Testis (tissue), 3 donors: ENCODE measurements around the gene HK1. TPM values are rescaled to one million over a fixed set of nuclear protein-coding genes. Genes with fewer than 3 reads are reported as not detected.
"Not testable (repeated sequence)": the region's sequence is repeated elsewhere in the genome, so short reads cannot be mapped to it uniquely, and the experiment has no call there.

Experiments
- DNase-seq: peaks from one replicate; pipeline ENCODE4 v3.0.0-alpha.2; 2019
- H3K27ac ChIP-seq, 2 donors: fragments of 200-600 bp; sonication (generic); one replicate each; pipeline ENCODE4 v1.5.1; 2019
- H3K27me3 ChIP-seq: fragments of 200-600 bp; sonication (generic); one replicate; pipeline ENCODE4 v1.5.1; 2019
- H3K36me3 ChIP-seq: fragments of 200-600 bp; sonication (generic); one replicate; pipeline ENCODE4 v1.5.1; 2017; ENCODE audit warnings: low read depth; ENCODE audit errors: missing control alignments
- H3K4me1 ChIP-seq: fragments of 200-600 bp; sonication (generic); one replicate; pipeline ENCODE4 v1.5.1; 2019
- H3K4me3 ChIP-seq, 2 donors: fragments of 200-600 bp; sonication (generic); one replicate each; pipeline ENCODE4 v1.5.1; 2017 to 2019
- H3K9me3 ChIP-seq: fragments of 200-600 bp; sonication (generic); one replicate; pipeline ENCODE4 v1.5.1; 2017
- CTCF ChIP-seq, 3 experiments: fragments of 450-650 bp in 2 of 3; fragments of 200-600 bp in 1 of 3; sonication (generic) in 1 of 3; IDR thresholded peaks; one replicate each; pipeline ENCODE4 v1.5.1; 2016 to 2019; ENCODE audit warnings: antibody characterized with exemption in 3 of 3, mild to moderate bottlenecking in 2 of 3, moderate library complexity in 1 of 3
- POLR2A ChIP-seq: fragments of 450-650 bp; IDR thresholded peaks from one replicate; pipeline ENCODE4 v1.6.1; 2017; ENCODE audit warnings: antibody characterized with exemption, mild to moderate bottlenecking, moderate library complexity
- WGBS, 2 donors: methylation state at CpG; one replicate each; pipeline ENCODE4 v1.1.5; 2018; 5-methylcytosine and 5-hydroxymethylcytosine counted together
- intact Hi-C: fragments of 100-400 bp; cut with DNase I; formaldehyde crosslinking; loops from one replicate; pipeline ENCODE4 v1.15.1; 2023; ENCODE audit warnings: low total_unique reads
- polyA plus RNA-seq: library from polyadenylated mRNA; stranded (reverse); fragments of 350-450 nt; fragmentation: Illumina TruSeq; extraction: RNeasy Lipid Tissue Mini Kit (QIAGEN cat#74804); gene quantifications from one replicate; pipeline ENCODE4 v1.2.3, GENCODE V29; 2014; ENCODE audit warnings: low read depth, low replicate concordance; ENCODE audit not compliant: insufficient read depth
- total RNA-seq, 2 donors: library from RNA; depleted of rRNA; stranded (reverse); fragments of >200 nt; gene quantifications; one replicate each; pipeline ENCODE4 v1.2.3, GENCODE V29; 2016

HK1 gene
- total and polyA plus RNA-seq, 3 donors from 2014 or later = 62.3 to 179 (median 143) TPM

GRCh38 chr10:69329721-69330178, 51.5 kb downstream of the HK1 start:
- Histone ChIP-seq H3K27ac (no peak overlapping the region), H3K27me3 (no peaks in the 10 kb centered on the region), H3K4me1 (peaks cover 5% of the 10 kb centered on the region), H3K9me3 (no peaks in the 10 kb centered on the region), H3K4me3 (no peak overlapping the region), H3K36me3 (no peaks in the 10 kb centered on the region)
- no peak for TF ChIP-seq CTCF (IDR thresholded peaks at IDR 0.05)
- TF ChIP-seq POLR2A = no peak
- no peak for DNase-seq
- intact Hi-C loops = no loop called here
- 83 to 84% methylated on average over 3 of the region's 3 CpGs for WGBS, 2 donors

- DNase-seq = no peak
- no peaks in the 10 kb centered on the region for H3K9me3 ChIP-seq
- intact Hi-C loops = no loop called here
- H3K27ac ChIP-seq = no peak overlapping the region
- no peak overlapping the region for H3K4me3 ChIP-seq
- H3K27me3 ChIP-seq = no peaks in the 10 kb centered on the region
- no peaks in the 10 kb centered on the region for H3K36me3 ChIP-seq
- peaks cover 11% of the 10 kb centered on the region for H3K4me1 ChIP-seq
- WGBS, 2 donors = 93 to 94% methylated on average over 7 of the region's 7 CpGs
- no peak for TF ChIP-seq POLR2A
- TF ChIP-seq CTCF (IDR thresholded peaks at IDR 0.05) = no peak
Measured at GRCh38 chr10:69331161-69331560, 52.9 kb downstream of the HK1 start.

GRCh38 chr10:69332278-69333010, 54.1 kb downstream of the HK1 start:
- peaks cover 11% of the 10 kb centered on the region for H3K4me1 ChIP-seq
- WGBS, 2 donors = 93 to 94% methylated on average over 9 of the region's 9 CpGs
- no peak overlapping the region for H3K27ac ChIP-seq
- no peak overlapping the region for H3K4me3 ChIP-seq
- H3K9me3 ChIP-seq = no peaks in the 10 kb centered on the region
- no peak for DNase-seq
- intact Hi-C loops = no loop called here
- no peaks in the 10 kb centered on the region for H3K27me3 ChIP-seq
- no peaks in the 10 kb centered on the region for H3K36me3 ChIP-seq
- no peak for TF ChIP-seq POLR2A
- no peak for TF ChIP-seq CTCF (IDR thresholded peaks at IDR 0.05)

GRCh38 chr10:69333205-69333604, 54.9 kb downstream of the HK1 start:
- Histone ChIP-seq H3K27ac (no peak overlapping the region), H3K4me1 (peaks cover 17% of the 10 kb centered on the region), H3K9me3 (no peaks in the 10 kb centered on the region), H3K36me3 (no peaks in the 10 kb centered on the region), H3K4me3 (no peak overlapping the region), H3K27me3 (no peaks in the 10 kb centered on the region)
- intact Hi-C loops = no loop called here
- DNase-seq = no peak
- WGBS, 2 donors = 58 to 67% methylated on average over 2 to 3 of the region's 3 CpGs
- TF ChIP-seq POLR2A (no peak), CTCF (IDR thresholded peaks at IDR 0.05) (no peak)

GRCh38 chr10:69333865-69334301, 55.6 kb downstream of the HK1 start:
- intact Hi-C loops, DNase-seq, H3K27me3 ChIP-seq, H3K9me3 ChIP-seq, H3K36me3 ChIP-seq, H3K4me3 ChIP-seq, H3K27ac ChIP-seq: not testable (repeated sequence)
- peaks cover 21% of the 10 kb centered on the region for H3K4me1 ChIP-seq
- 87 to 93% methylated on average over 9 of the region's 9 CpGs for whole genome bisulfite sequencing, 2 donors
